ENCODE measurements around the gene ZMIZ2. TPM values are rescaled to one million over a fixed set of nuclear protein-coding genes. Genes with fewer than 3 reads are reported as not detected.

Gene ZMIZ2
- total RNA-seq, 2 donors from 2014 or later = 30.9 to 50.4 TPM

DNA sequence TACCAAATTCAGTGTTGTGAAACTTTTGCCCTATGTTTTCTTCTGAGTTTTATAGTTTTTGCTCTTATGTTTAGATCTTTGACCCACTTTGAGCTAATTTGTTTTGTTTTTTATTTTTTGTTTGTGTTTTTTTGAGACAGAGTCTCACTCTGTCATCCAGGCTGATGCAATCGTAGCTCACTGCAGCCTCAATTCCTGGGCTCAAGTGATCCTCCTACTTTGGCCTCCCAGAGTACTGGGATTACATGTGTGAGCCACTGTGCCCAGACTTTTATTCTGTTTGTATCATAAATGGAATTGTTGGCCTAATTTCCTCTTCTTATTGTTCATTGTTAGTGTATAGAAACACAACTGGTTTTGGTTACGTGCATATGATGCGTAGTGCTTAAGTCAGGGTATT, 43.2 kb upstream of the ZMIZ2 start:
- DNase-seq (no peak), ATAC-seq (no peak)
- TF ChIP-seq POLR2A (IDR thresholded peaks at IDR 0.05) = no peak
- TF ChIP-seq, protein P1, sequence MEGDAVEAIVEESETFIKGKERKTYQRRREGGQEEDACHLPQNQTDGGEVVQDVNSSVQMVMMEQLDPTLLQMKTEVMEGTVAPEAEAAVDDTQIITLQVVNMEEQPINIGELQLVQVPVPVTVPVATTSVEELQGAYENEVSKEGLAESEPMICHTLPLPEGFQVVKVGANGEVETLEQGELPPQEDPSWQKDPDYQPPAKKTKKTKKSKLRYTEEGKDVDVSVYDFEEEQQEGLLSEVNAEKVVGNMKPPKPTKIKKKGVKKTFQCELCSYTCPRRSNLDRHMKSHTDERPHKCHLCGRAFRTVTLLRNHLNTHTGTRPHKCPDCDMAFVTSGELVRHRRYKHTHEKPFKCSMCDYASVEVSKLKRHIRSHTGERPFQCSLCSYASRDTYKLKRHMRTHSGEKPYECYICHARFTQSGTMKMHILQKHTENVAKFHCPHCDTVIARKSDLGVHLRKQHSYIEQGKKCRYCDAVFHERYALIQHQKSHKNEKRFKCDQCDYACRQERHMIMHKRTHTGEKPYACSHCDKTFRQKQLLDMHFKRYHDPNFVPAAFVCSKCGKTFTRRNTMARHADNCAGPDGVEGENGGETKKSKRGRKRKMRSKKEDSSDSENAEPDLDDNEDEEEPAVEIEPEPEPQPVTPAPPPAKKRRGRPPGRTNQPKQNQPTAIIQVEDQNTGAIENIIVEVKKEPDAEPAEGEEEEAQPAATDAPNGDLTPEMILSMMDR (IDR thresholded peaks at IDR 0.05) = no peak
- Histone ChIP-seq H3K27ac (no peak overlapping the region), H3K36me3 (replicated peaks in 1 of 2; ENCODE audit: insufficient read depth in 1 of 2, low read depth in 2 of 2) (peaks cover 7 to 17% of the 10 kb centered on the region in 2 donors), H3K27me3 (no peaks in the 10 kb centered on the region), H3K9me3 (no peaks in the 10 kb centered on the region), H3K4me1 (no peaks in the 10 kb centered on the region), H3K4me3 (no peak overlapping the region)
- 95 to 97% methylated on average over 3 of the region's 3 CpGs for WGBS, 2 donors
- intact Hi-C loops (cut with DNase I) = no loop called here

DNA sequence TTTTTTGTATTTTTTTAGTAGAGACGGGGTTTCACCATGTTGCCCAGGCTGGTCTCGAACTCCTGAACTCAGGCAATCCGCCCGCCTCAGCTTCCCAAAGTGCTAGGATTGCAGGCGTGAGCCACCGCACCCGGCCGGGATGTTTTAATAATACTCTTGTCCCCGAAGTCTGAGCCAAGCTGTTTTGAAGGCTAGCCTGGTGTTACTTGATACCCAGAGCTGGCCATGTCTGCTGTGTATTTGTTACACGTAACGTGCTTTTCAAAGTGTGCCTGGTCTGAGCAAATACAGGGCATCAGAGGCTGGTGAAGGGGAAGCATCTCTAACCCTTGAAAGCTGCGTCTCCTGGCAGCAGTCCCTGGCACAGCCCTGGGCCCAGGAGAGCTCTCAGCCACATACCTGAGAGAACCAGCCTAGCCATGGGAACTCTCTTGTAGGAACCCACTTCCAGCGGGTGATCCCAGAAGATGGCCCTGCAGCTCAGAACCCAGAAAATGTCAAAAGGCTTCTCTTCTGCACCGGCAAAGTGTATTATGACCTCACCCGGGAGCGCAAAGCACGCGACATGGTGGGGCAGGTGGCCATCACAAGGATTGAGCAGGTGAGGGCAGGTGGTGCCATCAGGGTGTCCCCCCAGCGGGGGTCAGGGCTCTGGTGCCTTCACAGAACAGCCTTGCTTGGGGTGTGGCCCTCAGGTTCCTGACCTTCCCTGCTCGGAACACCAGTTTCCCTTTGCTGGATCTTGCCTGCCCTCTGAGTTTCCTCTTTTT, 41.7 kb upstream of the ZMIZ2 start:
- TF ChIP-seq, protein P1 (IDR thresholded peaks at IDR 0.05) = no peak
- TF ChIP-seq POLR2A (IDR thresholded peaks at IDR 0.05) = no peak
- H3K4me1 ChIP-seq = peaks cover 4% of the 10 kb centered on the region
- 95 to 96% methylated on average over 19 to 20 of the region's 20 CpGs for WGBS, 2 donors
- ATAC-seq = no peak
- no peaks in the 10 kb centered on the region for H3K27me3 ChIP-seq
- peaks cover 7 to 10% of the 10 kb centered on the region in 2 donors for H3K36me3 ChIP-seq (replicated peaks in 1 of 2; ENCODE audit: insufficient read depth in 1 of 2, low read depth in 2 of 2)
- no peak for DNase-seq
- H3K4me3 ChIP-seq = no peak overlapping the region
- no peak overlapping the region for H3K27ac ChIP-seq
- intact Hi-C loops (cut with DNase I) = no loop called here
- no peaks in the 10 kb centered on the region for H3K9me3 ChIP-seq

DNA sequence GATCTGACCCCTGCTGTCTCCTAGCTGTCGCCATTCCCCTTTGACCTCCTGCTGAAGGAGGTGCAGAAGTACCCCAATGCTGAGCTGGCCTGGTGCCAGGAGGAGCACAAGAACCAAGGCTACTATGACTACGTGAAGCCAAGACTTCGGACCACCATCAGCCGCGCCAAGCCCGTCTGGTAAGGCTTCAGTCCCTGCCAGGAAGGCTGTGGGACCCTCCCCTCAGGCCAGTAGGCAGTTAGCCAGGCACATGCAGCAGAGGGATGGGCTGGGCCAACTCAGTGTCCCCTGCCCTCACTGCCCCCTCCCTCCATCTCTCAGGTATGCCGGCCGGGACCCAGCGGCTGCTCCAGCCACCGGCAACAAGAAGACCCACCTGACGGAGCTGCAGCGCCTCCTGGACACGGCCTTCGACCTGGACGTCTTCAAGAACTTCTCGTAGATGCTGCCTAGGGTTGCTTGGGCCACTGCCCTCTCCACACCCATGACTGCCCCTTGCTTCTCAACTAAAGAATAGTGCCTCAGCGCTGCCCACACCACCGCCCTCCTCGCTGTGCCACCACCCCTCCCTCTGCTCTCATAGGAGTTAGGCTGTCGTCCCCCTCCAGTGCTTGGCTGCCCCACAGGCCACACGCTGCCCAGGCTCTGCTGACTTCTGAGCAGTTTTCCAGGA, 41.0 kb upstream of the ZMIZ2 start:
- intact Hi-C loops (cut with DNase I) = no loop called here
- DNase-seq = peak in 2 of 4 donors; percentile 18 to 20
- no peak for ATAC-seq
- TF ChIP-seq, protein P1 (IDR thresholded peaks at IDR 0.05) = no peak
- no peak for TF ChIP-seq POLR2A (IDR thresholded peaks at IDR 0.05)
- H3K4me1 ChIP-seq = peaks cover 10% of the 10 kb centered on the region
- WGBS, 2 donors = 93 to 94% methylated on average over 15 to 21 of the region's 21 CpGs
- no peak overlapping the region for H3K4me3 ChIP-seq
- H3K36me3 ChIP-seq (replicated peaks in 1 of 2; ENCODE audit: insufficient read depth in 1 of 2, low read depth in 2 of 2) = peaks cover 7 to 10% of the 10 kb centered on the region in 2 donors
- H3K27ac ChIP-seq = no peak overlapping the region
- H3K9me3 ChIP-seq = no peaks in the 10 kb centered on the region
- H3K27me3 ChIP-seq = no peaks in the 10 kb centered on the region

DNA sequence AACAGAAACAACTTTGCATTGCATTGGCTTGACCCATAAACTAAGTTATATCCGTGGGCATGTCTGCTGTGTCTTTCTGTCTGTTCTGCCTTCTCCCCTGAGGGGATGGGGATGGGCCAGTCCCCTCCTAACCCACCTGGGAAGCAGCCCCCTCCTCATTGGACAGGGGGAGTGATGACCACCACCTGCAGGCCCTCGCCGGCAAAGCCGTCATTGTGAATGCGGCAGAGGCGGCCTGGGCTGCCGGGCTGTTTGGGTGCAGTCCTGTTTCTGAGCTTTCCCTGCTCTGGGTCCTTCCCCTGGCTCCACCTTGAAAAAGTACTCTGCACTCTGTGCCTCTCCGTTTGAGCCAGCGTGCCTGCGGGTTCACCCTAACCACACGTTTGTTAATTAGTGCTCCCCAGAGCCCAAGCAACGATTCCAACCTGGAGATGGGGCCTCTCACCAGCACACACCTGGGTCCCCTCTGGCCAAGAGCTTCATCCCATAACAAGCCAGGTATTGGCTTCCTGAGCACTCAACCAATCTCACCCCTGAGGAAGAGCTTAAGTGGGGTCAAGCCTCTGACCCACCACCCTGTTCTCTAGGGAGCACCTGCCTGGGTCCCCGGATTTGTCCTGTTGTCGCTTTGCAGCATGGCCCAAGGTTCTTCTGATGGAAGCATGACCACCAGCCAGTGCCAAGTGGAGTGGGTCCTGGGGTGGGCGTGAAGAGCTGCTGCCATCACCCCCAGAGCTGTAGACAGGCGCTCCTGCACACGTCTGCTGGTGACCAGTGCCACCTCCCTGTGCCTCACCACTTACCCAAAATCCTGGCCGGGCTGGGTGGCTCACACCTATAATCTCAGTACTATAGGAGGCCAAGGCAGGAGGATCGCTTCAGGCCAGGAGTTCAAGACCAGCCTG, 39.4 kb upstream of the ZMIZ2 start:
- H3K4me1 ChIP-seq = peaks cover 10% of the 10 kb centered on the region
- no peaks in the 10 kb centered on the region for H3K9me3 ChIP-seq
- intact Hi-C loops (cut with DNase I) = no loop called here
- DNase-seq (no peak), ATAC-seq (no peak)
- H3K27me3 ChIP-seq = no peaks in the 10 kb centered on the region
- WGBS, 2 donors = 85 to 86% methylated on average over 10 to 19 of the region's 19 CpGs
- TF ChIP-seq, protein P1 (IDR thresholded peaks at IDR 0.05) = no peak
- no peak for TF ChIP-seq POLR2A (IDR thresholded peaks at IDR 0.05)
- H3K36me3 ChIP-seq (replicated peaks in 1 of 2; ENCODE audit: insufficient read depth in 1 of 2, low read depth in 2 of 2) = peaks cover 7 to 10% of the 10 kb centered on the region in 2 donors
- no peak overlapping the region for H3K27ac ChIP-seq
- no peak overlapping the region for H3K4me3 ChIP-seq
